Measurements from ENCODE around the gene FBXL14. TPM values are rescaled to one million over a fixed set of nuclear protein-coding genes. Genes with fewer than 3 reads are reported as not detected.

The FBXL14 gene
- total and polyA plus RNA-seq, 4 donors, result 0.67 to 7.5 (median 4.9) TPM

DNA sequence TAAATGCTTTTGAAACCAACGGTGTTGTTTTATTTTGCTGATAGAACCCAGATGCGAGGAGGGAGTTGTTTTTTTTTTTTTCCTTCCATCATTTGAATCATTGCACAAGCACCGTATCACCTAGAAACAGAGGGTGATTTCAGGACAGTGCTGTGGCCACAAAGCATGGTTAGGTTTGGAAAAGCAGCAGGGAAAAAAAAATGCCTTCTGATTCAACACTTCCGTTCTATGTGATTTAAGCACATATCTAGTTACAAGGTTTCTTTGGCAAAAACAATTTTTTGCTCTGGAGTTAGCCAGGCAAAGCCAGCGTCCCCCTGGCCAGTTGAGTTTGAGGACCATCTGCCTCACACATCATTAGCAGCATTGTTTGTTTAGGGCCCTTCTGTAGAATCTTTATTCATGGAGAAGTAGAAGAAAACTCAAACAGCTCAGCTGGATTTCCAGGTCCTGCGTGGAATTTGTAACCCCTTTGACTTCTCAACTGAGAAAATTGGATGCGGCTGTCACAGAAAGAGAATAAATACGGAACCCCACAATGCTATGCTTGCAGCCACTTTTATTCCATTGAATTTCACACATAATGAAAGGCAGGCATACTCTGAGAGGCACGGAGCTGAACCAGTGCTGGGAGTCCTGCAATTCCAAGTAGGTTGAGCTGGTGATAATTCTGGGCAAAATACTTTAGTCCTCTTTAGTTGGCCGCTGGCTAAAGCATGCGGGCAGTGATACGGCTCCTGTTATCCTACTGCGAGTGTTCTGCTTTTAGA, 17.6 kb upstream of the FBXL14 start:
- TF ChIP-seq HNF4A (conservative IDR thresholded peaks at IDR 0.05) (no peak), RXRA (IDR thresholded peaks at IDR 0.05) (peak; percentile 32 to 57)
- Histone ChIP-seq H3K27me3 (ENCODE audit: control insufficient read depth in 4 of 4, insufficient read depth in 4 of 4, low read length in 3 of 4) (no peaks in the 10 kb centered on the region), H3K9me3 (ENCODE audit: control insufficient read depth in 4 of 4, low read length in 3 of 4) (no peaks in the 10 kb centered on the region), H3K27ac (ENCODE audit: low read depth in 1 of 2, low read length in 2 of 2) (peak overlapping the region in 1 of 2 donors; percentile 26), H3K36me3 (ENCODE audit: control insufficient read depth in 4 of 4, insufficient read depth in 3 of 4, low read depth in 1 of 4, low read length in 3 of 4) (no peaks in the 10 kb centered on the region), H3K4me1 (ENCODE audit: control insufficient read depth in 4 of 4, insufficient read depth in 4 of 4, low read length in 3 of 4) (peaks cover 5 to 29% (median 24%) of the 10 kb centered on the region in 4 donors), H3K9ac (ENCODE audit: low read depth in 1 of 2, low read length in 2 of 2) (no peak overlapping the region), H3K4me3 (ENCODE audit: low read depth in 1 of 3, low read length in 3 of 3) (no peak overlapping the region)
- WGBS, result 68% methylated on average over 13 of the region's 13 CpGs
- DNase-seq (ENCODE audit: low spot score), result no peak

- H3K4me1 ChIP-seq (ENCODE audit: control insufficient read depth in 4 of 4, insufficient read depth in 4 of 4, low read length in 3 of 4), result peaks cover 5 to 46% (median 37%) of the 10 kb centered on the region in 4 donors
- no peak for DNase-seq (ENCODE audit: low spot score)
- H3K27me3 ChIP-seq (ENCODE audit: control insufficient read depth in 4 of 4, insufficient read depth in 4 of 4, low read length in 3 of 4), result no peaks in the 10 kb centered on the region
- H3K9me3 ChIP-seq (ENCODE audit: control insufficient read depth in 4 of 4, low read length in 3 of 4), result no peaks in the 10 kb centered on the region
- no peaks in the 10 kb centered on the region for H3K36me3 ChIP-seq (ENCODE audit: control insufficient read depth in 4 of 4, insufficient read depth in 3 of 4, low read depth in 1 of 4, low read length in 3 of 4)
- no peak overlapping the region for H3K27ac ChIP-seq (ENCODE audit: low read depth in 1 of 2, low read length in 2 of 2)
- no peak overlapping the region for H3K4me3 ChIP-seq (ENCODE audit: low read depth in 1 of 3, low read length in 3 of 3)
- 37% methylated on average over 7 of the region's 7 CpGs for WGBS
- TF ChIP-seq HNF4G (IDR thresholded peaks at IDR 0.05) (peak; percentile 31), TAF1 (conservative IDR thresholded peaks at IDR 0.05) (no peak), CTCF (IDR thresholded peaks at IDR 0.05; ENCODE audit: low read depth, low read length, missing input control) (no peak), FOXA1 (IDR thresholded peaks at IDR 0.05) (no peak), EGR1 (IDR thresholded peaks at IDR 0.05; ENCODE audit: low read depth in 2 of 2) (no peak), MAX (IDR thresholded peaks at IDR 0.05) (no peak), JUND (IDR thresholded peaks at IDR 0.05) (no peak), FOXA2 (IDR thresholded peaks at IDR 0.05) (no peak), ZBTB33 (IDR thresholded peaks at IDR 0.05) (no peak), YY1 (IDR thresholded peaks at IDR 0.05) (no peak), SP1 (IDR thresholded peaks at IDR 0.05) (no peak), HNF4A (conservative IDR thresholded peaks at IDR 0.05) (peak; percentile 27 to 59)
- TF ChIP-seq, protein P1, sequence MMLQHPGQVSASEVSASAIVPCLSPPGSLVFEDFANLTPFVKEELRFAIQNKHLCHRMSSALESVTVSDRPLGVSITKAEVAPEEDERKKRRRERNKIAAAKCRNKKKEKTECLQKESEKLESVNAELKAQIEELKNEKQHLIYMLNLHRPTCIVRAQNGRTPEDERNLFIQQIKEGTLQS (IDR thresholded peaks at IDR 0.05), result no peak
- TF ChIP-seq, protein P2, sequence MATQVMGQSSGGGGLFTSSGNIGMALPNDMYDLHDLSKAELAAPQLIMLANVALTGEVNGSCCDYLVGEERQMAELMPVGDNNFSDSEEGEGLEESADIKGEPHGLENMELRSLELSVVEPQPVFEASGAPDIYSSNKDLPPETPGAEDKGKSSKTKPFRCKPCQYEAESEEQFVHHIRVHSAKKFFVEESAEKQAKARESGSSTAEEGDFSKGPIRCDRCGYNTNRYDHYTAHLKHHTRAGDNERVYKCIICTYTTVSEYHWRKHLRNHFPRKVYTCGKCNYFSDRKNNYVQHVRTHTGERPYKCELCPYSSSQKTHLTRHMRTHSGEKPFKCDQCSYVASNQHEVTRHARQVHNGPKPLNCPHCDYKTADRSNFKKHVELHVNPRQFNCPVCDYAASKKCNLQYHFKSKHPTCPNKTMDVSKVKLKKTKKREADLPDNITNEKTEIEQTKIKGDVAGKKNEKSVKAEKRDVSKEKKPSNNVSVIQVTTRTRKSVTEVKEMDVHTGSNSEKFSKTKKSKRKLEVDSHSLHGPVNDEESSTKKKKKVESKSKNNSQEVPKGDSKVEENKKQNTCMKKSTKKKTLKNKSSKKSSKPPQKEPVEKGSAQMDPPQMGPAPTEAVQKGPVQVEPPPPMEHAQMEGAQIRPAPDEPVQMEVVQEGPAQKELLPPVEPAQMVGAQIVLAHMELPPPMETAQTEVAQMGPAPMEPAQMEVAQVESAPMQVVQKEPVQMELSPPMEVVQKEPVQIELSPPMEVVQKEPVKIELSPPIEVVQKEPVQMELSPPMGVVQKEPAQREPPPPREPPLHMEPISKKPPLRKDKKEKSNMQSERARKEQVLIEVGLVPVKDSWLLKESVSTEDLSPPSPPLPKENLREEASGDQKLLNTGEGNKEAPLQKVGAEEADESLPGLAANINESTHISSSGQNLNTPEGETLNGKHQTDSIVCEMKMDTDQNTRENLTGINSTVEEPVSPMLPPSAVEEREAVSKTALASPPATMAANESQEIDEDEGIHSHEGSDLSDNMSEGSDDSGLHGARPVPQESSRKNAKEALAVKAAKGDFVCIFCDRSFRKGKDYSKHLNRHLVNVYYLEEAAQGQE (IDR thresholded peaks at IDR 0.05), result no peak
- H3K9ac ChIP-seq (ENCODE audit: low read depth in 1 of 2, low read length in 2 of 2), result no peak overlapping the region
Measured at GRCh38 chr12:1610072-1610643, 15.8 kb upstream of the FBXL14 start.
